Duodenal mucosa (tissue), 2 donors: ENCODE results near the gene NEUROD2.
"Not testable (repeated sequence)": the region's sequence is repeated elsewhere in the genome, so short reads cannot be mapped to it uniquely, and the experiment has no call there.

Experiments used
- H3K27ac ChIP-seq: one replicate; pipeline ENCODE4 v1.7.0; 2013; ENCODE audit warnings: low read depth, low read length
- H3K27me3 ChIP-seq, 2 donors: one replicate each; pipeline ENCODE4 v1.7.0; 2013; ENCODE audit warnings: low read length in 2 of 2, control low read depth in 1 of 2; ENCODE audit not compliant: insufficient read depth in 2 of 2, control insufficient read depth in 1 of 2
- H3K36me3 ChIP-seq, 2 donors: one replicate each; pipeline ENCODE4 v1.7.0; 2013; ENCODE audit warnings: low read length in 2 of 2, control low read depth in 1 of 2; ENCODE audit not compliant: insufficient read depth in 2 of 2, control insufficient read depth in 1 of 2
- H3K4me1 ChIP-seq, 2 donors: one replicate each; pipeline ENCODE4 v1.7.0; 2013; ENCODE audit warnings: low read length in 2 of 2, control low read depth in 1 of 2; ENCODE audit not compliant: insufficient read depth in 2 of 2, control insufficient read depth in 1 of 2
- H3K4me3 ChIP-seq, 2 donors: one replicate each; pipeline ENCODE4 v1.7.0; 2013; ENCODE audit warnings: low read length in 2 of 2, low read depth in 1 of 2
- H3K9ac ChIP-seq, 2 donors: one replicate each; pipeline ENCODE4 v1.7.0; 2013; ENCODE audit warnings: low read length in 2 of 2, low read depth in 1 of 2
- H3K9me3 ChIP-seq, 2 donors: one replicate each; pipeline ENCODE4 v1.7.0; 2013; ENCODE audit warnings: low read length in 2 of 2, control low read depth in 1 of 2; ENCODE audit not compliant: control insufficient read depth in 1 of 2

Gene NEUROD2

GRCh38 chr17:39596543-39597267, 11.0 kb downstream of the NEUROD2 start:
- H3K27ac ChIP-seq: no peak overlapping the region
- H3K4me3 ChIP-seq: no peak overlapping the region
- peaks cover 0 to 7% of the 10 kb centered on the region in 2 donors for H3K4me1 ChIP-seq
- H3K36me3 ChIP-seq: no peaks in the 10 kb centered on the region
- H3K9me3 ChIP-seq: no peaks in the 10 kb centered on the region
- peaks cover 66 to 72% of the 10 kb centered on the region in 2 donors for H3K27me3 ChIP-seq
- H3K9ac ChIP-seq: no peak overlapping the region

DNA sequence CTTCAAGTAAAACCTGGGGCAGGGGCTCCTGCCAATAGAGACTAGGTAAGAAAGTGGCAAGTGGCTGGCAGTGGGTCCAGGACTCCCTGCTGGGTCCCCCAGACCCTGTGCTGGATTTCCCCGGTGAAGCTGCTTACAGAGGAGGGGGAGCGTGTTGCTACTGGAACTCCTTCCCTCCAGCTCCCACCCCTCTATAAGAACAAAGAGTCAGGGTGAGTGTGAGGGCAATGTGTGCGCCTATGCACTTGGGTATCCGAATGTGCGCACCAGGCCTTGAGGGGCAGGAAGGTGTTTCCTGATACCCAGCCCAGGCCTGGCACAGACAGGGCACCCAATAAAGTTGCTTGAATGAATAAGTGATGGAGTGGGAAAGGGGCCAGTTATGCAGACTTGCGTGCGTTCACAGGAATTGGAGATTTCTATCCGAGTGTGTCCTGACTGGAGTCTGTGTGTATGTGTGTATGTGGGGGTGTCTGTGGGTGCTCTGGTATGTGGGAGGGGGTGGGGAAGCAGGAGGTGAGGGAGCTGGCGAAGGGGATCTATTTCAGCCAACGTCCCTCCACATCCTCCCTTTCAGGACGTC, 11.7 kb downstream of the NEUROD2 start:
- no peak overlapping the region for H3K4me3 ChIP-seq
- no peak overlapping the region for H3K9ac ChIP-seq
- peaks cover 63 to 65% of the 10 kb centered on the region in 2 donors for H3K27me3 ChIP-seq
- no peaks in the 10 kb centered on the region for H3K36me3 ChIP-seq
- no peak overlapping the region for H3K27ac ChIP-seq
- H3K4me1 ChIP-seq: peaks cover 0 to 7% of the 10 kb centered on the region in 2 donors
- H3K9me3 ChIP-seq: no peaks in the 10 kb centered on the region

GRCh38 chr17:39595294-39595693, 12.4 kb downstream of the NEUROD2 start:
- peaks cover 56 to 58% of the 10 kb centered on the region in 2 donors for H3K27me3 ChIP-seq
- H3K36me3 ChIP-seq: no peaks in the 10 kb centered on the region
- H3K4me3 ChIP-seq: no peak overlapping the region
- peaks cover 0 to 7% of the 10 kb centered on the region in 2 donors for H3K4me1 ChIP-seq
- H3K9ac ChIP-seq: no peak overlapping the region
- H3K27ac ChIP-seq: no peak overlapping the region
- H3K9me3 ChIP-seq: no peaks in the 10 kb centered on the region

DNA sequence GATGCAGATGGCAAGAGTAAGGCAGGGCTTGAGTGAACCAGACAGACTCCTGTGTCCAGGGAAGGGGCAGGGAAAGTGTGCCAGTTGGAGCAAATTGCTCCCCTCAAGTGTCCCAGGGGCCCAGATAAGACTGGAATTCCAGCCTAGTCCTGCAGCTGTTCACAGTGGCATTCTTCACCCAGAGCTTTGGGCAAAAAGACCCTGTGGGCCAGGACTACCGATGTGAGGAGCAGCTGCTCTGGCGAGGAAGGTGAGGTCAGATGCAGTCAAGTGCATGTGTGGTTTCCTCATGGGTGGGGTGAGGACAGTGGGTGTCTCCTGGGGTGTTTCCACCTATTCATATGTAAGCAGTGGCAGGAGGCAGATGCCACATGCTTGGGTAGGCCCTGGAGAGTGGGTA, 14.3 kb downstream of the NEUROD2 start:
- Histone ChIP-seq H3K9me3 (no peaks in the 10 kb centered on the region), H3K27me3 (peaks cover 37 to 39% of the 10 kb centered on the region in 2 donors), H3K4me1 (no peaks in the 10 kb centered on the region), H3K36me3 (no peaks in the 10 kb centered on the region), H3K9ac (no peak overlapping the region), H3K27ac (no peak overlapping the region), H3K4me3 (no peak overlapping the region)

DNA sequence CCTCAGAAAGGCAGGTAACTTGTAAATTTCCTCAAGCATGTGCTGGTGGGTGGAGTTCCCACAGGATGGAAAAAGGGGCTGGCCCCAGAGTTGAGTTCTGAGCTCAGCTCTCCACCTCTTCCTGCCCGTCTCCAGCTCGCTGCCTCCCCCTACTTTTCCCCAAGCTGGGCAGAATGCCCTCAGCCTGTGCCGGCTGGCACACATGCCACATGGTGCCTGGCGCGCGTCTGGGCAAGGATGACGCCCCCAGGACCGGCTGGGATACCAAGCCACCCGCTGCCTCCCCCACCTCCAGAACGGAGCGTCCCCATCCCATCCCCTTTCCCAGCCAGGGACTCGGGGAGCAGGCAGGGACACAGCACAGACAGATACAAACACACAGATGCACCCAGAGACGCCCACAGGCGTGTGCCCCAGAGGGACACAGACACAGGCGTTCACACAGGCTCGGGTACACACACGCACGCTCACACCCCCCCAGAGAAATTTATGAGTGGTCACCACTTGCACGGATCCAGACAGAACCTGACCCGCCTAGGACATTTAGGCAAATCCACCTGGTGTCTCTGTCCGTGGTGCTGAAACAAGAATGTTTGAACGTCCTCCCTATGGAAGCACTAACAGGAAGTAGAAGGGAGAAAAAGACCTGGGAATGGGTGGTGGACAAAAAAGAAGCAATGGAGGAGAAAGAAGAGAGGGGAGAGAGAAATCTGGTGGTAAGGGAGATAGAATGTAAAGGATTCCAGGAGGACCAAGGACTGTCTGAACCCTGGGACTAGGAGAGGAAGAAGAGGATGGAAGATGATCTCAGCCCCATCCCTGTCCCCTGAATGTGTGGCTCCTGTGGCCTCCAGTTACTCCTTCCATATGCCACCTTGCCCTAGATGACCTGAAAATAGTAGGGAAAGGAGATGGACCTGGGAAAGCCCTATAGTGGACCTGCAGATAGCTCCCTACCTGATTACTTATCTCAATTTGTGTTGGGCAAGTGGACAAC, 15.5 kb downstream of the NEUROD2 start:
- Histone ChIP-seq H3K4me3 (no peak overlapping the region), H3K9me3 (no peaks in the 10 kb centered on the region), H3K4me1 (no peaks in the 10 kb centered on the region), H3K36me3 (no peaks in the 10 kb centered on the region), H3K27me3 (peaks cover 27 to 28% of the 10 kb centered on the region in 2 donors), H3K27ac (no peak overlapping the region), H3K9ac (no peak overlapping the region)

- not testable (repeated sequence) for H3K27ac ChIP-seq, H3K4me3 ChIP-seq, H3K9ac ChIP-seq, H3K9me3 ChIP-seq, H3K36me3 ChIP-seq, H3K4me1 ChIP-seq
- H3K27me3 ChIP-seq: peaks cover 7 to 10% of the 10 kb centered on the region in 2 donors
Measured at GRCh38 chr17:39590180-39590579, 17.5 kb downstream of the NEUROD2 start.

- Histone ChIP-seq H3K36me3 (no peaks in the 10 kb centered on the region), H3K9ac (no peak overlapping the region)
Measured at GRCh38 chr17:39582658-39583057, 25.1 kb downstream of the NEUROD2 start.

DNA sequence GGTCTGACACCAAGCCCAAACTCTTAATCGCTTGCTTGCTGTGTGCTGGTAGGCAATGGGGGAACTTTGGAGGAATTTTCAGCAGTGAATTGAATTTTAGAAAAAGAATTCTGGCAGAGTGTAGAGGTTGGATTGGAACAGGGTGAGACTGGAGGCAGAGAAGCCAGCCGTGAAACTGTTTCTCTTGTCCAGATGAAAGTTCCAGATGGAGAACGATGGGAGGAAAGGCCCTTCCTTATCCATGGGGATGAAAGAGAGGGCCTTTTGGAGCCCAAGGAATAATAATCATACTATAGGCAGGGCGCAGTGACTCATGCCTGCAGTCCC, 26.0 kb downstream of the NEUROD2 start:
- no peak overlapping the region for H3K9ac ChIP-seq
- no peak overlapping the region for H3K4me3 ChIP-seq
- H3K36me3 ChIP-seq: no peaks in the 10 kb centered on the region
- H3K27ac ChIP-seq: no peak overlapping the region
- H3K27me3 ChIP-seq: no peaks in the 10 kb centered on the region
- H3K4me1 ChIP-seq: no peaks in the 10 kb centered on the region
- no peaks in the 10 kb centered on the region for H3K9me3 ChIP-seq

More at GRCh38 chr17:39582658-39583057, 25.1 kb downstream of the NEUROD2 start:
- H3K27ac ChIP-seq: no peak overlapping the region
- H3K27me3 ChIP-seq: no peaks in the 10 kb centered on the region
- no peak overlapping the region for H3K4me3 ChIP-seq
- no peaks in the 10 kb centered on the region for H3K9me3 ChIP-seq
- H3K4me1 ChIP-seq: no peaks in the 10 kb centered on the region

GRCh38 chr17:39581071-39581758, 26.5 kb downstream of the NEUROD2 start:
- H3K27ac ChIP-seq: no peak overlapping the region
- H3K36me3 ChIP-seq: no peaks in the 10 kb centered on the region
- H3K4me1 ChIP-seq: no peaks in the 10 kb centered on the region
- no peaks in the 10 kb centered on the region for H3K9me3 ChIP-seq
- H3K9ac ChIP-seq: no peak overlapping the region
- H3K4me3 ChIP-seq: no peak overlapping the region
- no peaks in the 10 kb centered on the region for H3K27me3 ChIP-seq
